GM21367 (cell line): ENCODE measurements around the gene FOS.

Experiments
- ATAC-seq: cut with Tn5 transposase; IDR thresholded peaks from one replicate; pipeline ENCODE4 v1.9.1; 2021; ENCODE audit not compliant: unreplicated experiment

FOS gene

DNA sequence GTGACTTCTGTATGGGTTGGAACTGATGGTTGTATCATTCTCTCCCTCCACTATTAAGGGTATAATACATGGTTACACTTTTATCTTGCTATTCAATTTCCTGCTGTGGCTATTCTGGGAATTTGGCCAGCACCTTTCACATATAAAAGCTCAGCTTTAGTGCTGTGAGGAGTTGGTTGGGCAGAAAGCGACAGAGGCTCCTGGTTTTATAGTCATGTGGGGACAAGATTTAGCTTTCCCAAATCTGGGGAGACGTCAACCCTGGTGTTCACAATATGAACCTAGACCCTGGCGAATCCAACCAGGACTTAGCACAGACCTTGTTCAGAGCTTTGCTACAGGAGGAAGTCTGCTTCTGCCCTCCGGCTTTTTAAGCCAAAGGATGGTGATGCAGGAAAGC is 36.5 kb downstream of the FOS start:
- ATAC-seq: no peak

GRCh38 chr14:75317148-75317547 is 38.5 kb downstream of the FOS start:
- ATAC-seq: no peak

DNA sequence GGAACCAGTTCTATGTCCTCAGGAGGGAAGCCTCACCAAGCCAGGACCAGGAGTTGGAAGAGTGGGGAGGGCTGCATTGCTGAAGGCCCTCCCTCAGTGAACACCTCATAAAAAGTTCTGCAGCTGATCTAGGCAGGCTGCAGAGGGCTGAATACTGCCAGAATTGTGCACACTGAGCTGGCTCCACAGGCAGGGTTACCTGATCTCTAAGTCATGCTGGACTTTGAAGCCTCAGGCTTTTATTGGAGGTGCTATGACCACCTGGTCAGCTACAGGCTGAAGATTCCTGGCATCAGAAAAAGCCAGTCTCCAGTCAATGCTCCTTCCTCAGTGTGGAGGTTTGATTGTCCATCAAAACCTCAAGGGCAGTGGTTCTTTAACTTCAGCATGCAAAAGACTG is 39.7 kb downstream of the FOS start:
- ATAC-seq: no peak

GRCh38 chr14:75319021-75319420 is 40.4 kb downstream of the FOS start:
- ATAC-seq: no peak

DNA sequence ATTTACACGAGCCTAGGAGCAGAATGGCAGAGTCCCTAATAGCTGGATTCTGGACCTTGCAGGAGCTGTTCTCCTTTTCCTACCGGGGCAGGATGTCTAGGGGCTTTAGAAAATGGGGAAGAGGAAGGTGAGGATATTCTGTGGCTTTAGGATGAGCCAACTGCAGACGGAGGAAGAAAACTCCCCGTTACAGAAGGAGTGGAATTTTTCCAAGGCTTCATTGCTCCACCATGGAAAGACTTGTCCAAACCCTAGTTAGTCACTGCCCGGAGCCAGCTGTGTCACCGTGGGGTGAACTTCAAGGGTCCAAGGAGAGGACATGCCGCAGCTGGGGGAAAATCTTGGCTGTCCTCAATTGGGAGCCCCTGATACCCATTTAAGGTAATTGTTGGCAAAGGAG is 41.6 kb downstream of the FOS start:
- ATAC-seq: no peak

- ATAC-seq: no peak
These were observed 44.1 kb downstream of the FOS start for GRCh38 chr14:75322746-75323145.

- ATAC-seq: no peak
These were observed 44.9 kb downstream of the FOS start for GRCh38 chr14:75323571-75323970.

DNA sequence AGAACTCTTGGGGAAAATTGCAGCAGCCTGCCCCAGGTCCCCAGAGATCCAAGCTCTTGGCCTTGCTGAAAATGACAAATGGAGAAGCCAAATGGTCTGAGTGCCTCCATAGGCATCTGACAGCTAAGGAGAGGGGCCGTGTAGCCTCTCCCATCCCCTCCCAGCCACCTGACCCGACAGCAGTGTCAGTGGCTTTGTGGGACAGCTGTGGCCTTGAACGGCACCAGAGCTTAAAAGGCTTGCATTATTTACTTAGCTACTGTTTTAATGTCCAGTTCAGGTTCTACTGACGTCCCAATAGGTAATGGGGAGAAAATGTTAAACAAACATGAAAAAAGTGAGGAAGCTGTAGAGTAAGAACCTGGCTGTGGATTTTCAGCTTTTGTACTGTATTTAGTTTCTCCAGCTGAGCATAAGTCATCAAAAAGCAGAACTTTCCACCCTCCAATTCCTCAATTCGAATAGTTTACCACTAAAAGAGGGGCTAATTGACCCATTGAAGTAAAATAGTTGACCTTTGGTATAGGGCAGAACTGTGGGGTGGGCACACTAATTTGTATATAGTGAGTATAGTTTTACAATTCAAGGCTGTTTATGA is 50.0 kb downstream of the FOS start:
- no peak for ATAC-seq

- ATAC-seq: no peak
These were observed 50.7 kb downstream of the FOS start for GRCh38 chr14:75329369-75329768.

DNA sequence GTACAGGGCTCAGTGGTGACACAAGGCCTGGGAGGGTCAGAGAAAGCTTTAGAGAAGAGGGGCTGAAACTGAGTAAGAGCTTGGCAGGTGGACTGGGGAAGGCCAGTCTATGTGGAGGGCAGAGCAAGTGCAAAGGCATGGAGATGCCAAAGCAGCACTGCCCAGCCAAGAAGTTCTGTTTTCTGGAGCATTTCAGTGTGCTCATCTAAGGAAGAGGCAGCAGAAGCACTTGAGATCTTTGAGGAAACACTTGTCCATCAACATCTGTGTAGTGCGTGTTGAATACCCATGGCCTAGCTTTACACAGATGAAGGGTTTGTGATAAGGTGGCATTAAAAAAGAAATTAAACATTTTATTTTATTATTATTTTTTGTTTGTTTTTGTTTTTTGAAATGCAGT is 52.8 kb downstream of the FOS start:
- no peak for ATAC-seq
